HepG2 (cell line): ENCODE results near the gene C10orf71.

Experiments
- AHR ChIP-seq: IDR thresholded peaks from 2 replicates; pipeline ENCODE4 v1.6.1; 2018; ENCODE audit warnings: missing genetic modification reagents, missing compliant biosample characterization
- CSRNP1 ChIP-seq: sonication (generic); formaldehyde crosslinking; IDR thresholded peaks from 2 replicates; pipeline ENCODE4 v1.8.1; 2023; ENCODE audit warnings: mild to moderate bottlenecking, missing genetic modification reagents
- MAFK ChIP-seq, 2 experiments: IDR thresholded peaks in 1 of 2; conservative IDR thresholded peaks in 1 of 2; 2 replicates each; pipeline ENCODE4 v1.6.1; 2011; ENCODE audit warnings: improper control_type of control experiment in 2 of 2, low read length in 2 of 2
- POLR2A ChIP-seq, 2 experiments: IDR thresholded peaks; 2 replicates each; pipeline ENCODE4 v1.6.1; 2011; ENCODE audit warnings: low read depth in 2 of 2, low read length in 2 of 2, mild to moderate bottlenecking in 1 of 2, moderate library complexity in 1 of 2; ENCODE audit not compliant: insufficient read depth in 1 of 2
- ZC3H4 ChIP-seq: sonication (generic); formaldehyde crosslinking; IDR thresholded peaks from 2 replicates; pipeline ENCODE4 v1.4.0; 2020; ENCODE audit warnings: missing genetic modification reagents, borderline replicate concordance
- TF ChIP-seq, protein P1 (sequence below): sonication (generic); formaldehyde crosslinking; conservative IDR thresholded peaks from 2 replicates; pipeline ENCODE4 v1.5.0; 2020; ENCODE audit warnings: missing genetic modification reagents

- no peak for TF ChIP-seq ZC3H4 (CRISPR knock-in tag)
- TF ChIP-seq, protein P1, sequence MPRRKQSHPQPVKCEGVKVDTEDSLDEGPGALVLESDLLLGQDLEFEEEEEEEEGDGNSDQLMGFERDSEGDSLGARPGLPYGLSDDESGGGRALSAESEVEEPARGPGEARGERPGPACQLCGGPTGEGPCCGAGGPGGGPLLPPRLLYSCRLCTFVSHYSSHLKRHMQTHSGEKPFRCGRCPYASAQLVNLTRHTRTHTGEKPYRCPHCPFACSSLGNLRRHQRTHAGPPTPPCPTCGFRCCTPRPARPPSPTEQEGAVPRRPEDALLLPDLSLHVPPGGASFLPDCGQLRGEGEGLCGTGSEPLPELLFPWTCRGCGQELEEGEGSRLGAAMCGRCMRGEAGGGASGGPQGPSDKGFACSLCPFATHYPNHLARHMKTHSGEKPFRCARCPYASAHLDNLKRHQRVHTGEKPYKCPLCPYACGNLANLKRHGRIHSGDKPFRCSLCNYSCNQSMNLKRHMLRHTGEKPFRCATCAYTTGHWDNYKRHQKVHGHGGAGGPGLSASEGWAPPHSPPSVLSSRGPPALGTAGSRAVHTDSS (CRISPR knock-in tag): no peak
- TF ChIP-seq POLR2A (IDR thresholded peaks at IDR 0.05; ENCODE audit: insufficient read depth in 1 of 2, low read depth in 2 of 2, low read length in 2 of 2): no peak
- no peak for TF ChIP-seq CSRNP1 (CRISPR knock-in tag)
- TF ChIP-seq MAFK (conservative IDR thresholded peaks at IDR 0.05 in 1 of 2, IDR thresholded peaks at IDR 0.05 in 1 of 2; ENCODE audit: low read length in 2 of 2): no peak
- no peak for TF ChIP-seq AHR (CRISPR knock-in tag)
Measured at GRCh38 chr10:49331431-49331830, 32.5 kb downstream of the C10orf71 start.
